HUES64 (cell line): Measurements from ENCODE around the gene SAV1.
"Not testable (repeated sequence)": the region's sequence is repeated elsewhere in the genome, so short reads cannot be mapped to it uniquely, and the experiment has no call there.

Experiments
- H3K27ac ChIP-seq: 2 replicates; pipeline ENCODE4 v1.7.0; 2013; ENCODE audit warnings: low read depth, low read length, inconsistent platforms
- H3K27me3 ChIP-seq: 2 replicates; pipeline ENCODE4 v1.6.1; 2013; ENCODE audit warnings: mild to moderate bottlenecking, low read length; ENCODE audit not compliant: insufficient read depth
- H3K36me3 ChIP-seq: 2 replicates; pipeline ENCODE4 v1.6.1; 2013; ENCODE audit warnings: mild to moderate bottlenecking, low read length; ENCODE audit not compliant: insufficient read depth
- H3K4me1 ChIP-seq: 2 replicates; pipeline ENCODE4 v1.6.1; 2013; ENCODE audit warnings: mild to moderate bottlenecking, low read length, moderate library complexity; ENCODE audit not compliant: insufficient read depth
- H3K4me3 ChIP-seq: 2 replicates; pipeline ENCODE4 v1.5.1; 2013; ENCODE audit warnings: mild to moderate bottlenecking, low read length, moderate library complexity
- H3K9ac ChIP-seq: 2 replicates; pipeline ENCODE4 v1.6.1; 2013; ENCODE audit warnings: mild to moderate bottlenecking, low read depth, low read length
- H3K9me3 ChIP-seq: 2 replicates; pipeline ENCODE4 v1.6.1; 2013; ENCODE audit warnings: low read depth, low read length; ENCODE audit not compliant: insufficient read depth
- WGBS: fragments of 150-250, 120-280 bp; methylation state at CpG from one replicate; pipeline ENCODE4 v1.1.7; 2013; ENCODE audit warnings: missing lambda C conversion rate; 5-methylcytosine and 5-hydroxymethylcytosine counted together

SAV1 gene

GRCh38 chr14:50624947-50625346, 43.2 kb downstream of the SAV1 start:
- not testable (repeated sequence) for H3K4me3 ChIP-seq, H3K9ac ChIP-seq, H3K36me3 ChIP-seq, H3K27me3 ChIP-seq, H3K4me1 ChIP-seq, H3K9me3 ChIP-seq, H3K27ac ChIP-seq
- 94% methylated on average over 4 of the region's 4 CpGs for WGBS

- 100% methylated on average over 1 of the region's 1 CpG for WGBS
These were observed 43.7 kb downstream of the SAV1 start for GRCh38 chr14:50624447-50624846.

GRCh38 chr14:50622978-50623377, 45.1 kb downstream of the SAV1 start:
- Histone ChIP-seq H3K27me3 (no peaks in the 10 kb centered on the region), H3K9ac (no peak overlapping the region), H3K9me3 (no peaks in the 10 kb centered on the region), H3K36me3 (0 out of 2 replicates have a peak, but pooled peaks cover 1% of the 10 kb centered on the region), H3K4me3 (no peak overlapping the region), H3K27ac (no peak overlapping the region), H3K4me1 (no peaks in the 10 kb centered on the region)
- WGBS, result no CpG with 5 or more reads among the region's 1 CpG

More at GRCh38 chr14:50624447-50624846, 43.7 kb downstream of the SAV1 start:
- H3K27ac ChIP-seq, result no peak overlapping the region
- no peak overlapping the region for H3K4me3 ChIP-seq
- H3K27me3 ChIP-seq, result no peaks in the 10 kb centered on the region
- 0 out of 2 replicates have a peak, but pooled peaks cover 5% of the 10 kb centered on the region for H3K36me3 ChIP-seq
- no peak overlapping the region for H3K9ac ChIP-seq
- no peaks in the 10 kb centered on the region for H3K9me3 ChIP-seq
- no peaks in the 10 kb centered on the region for H3K4me1 ChIP-seq

- Histone ChIP-seq H3K9ac (no peak overlapping the region), H3K4me3 (no peak overlapping the region), H3K27me3 (no peaks in the 10 kb centered on the region), H3K27ac (no peak overlapping the region), H3K36me3 (no peaks in the 10 kb centered on the region), H3K9me3 (no peaks in the 10 kb centered on the region), H3K4me1 (no peaks in the 10 kb centered on the region)
- 92% methylated on average over 4 of the region's 4 CpGs for WGBS
These were observed 47.8 kb downstream of the SAV1 start for GRCh38 chr14:50620341-50620740.

GRCh38 chr14:50619569-50620141, 48.5 kb downstream of the SAV1 start:
- Histone ChIP-seq H3K4me1 (no peaks in the 10 kb centered on the region), H3K36me3 (no peaks in the 10 kb centered on the region), H3K9ac (no peak overlapping the region), H3K27me3 (no peaks in the 10 kb centered on the region), H3K27ac (no peak overlapping the region), H3K4me3 (no peak overlapping the region), H3K9me3 (no peaks in the 10 kb centered on the region)
- 95% methylated on average over 4 of the region's 5 CpGs for WGBS

- Histone ChIP-seq H3K9me3 (no peaks in the 10 kb centered on the region), H3K9ac (no peak overlapping the region), H3K27me3 (no peaks in the 10 kb centered on the region), H3K27ac (no peak overlapping the region), H3K4me3 (no peak overlapping the region), H3K36me3 (no peaks in the 10 kb centered on the region), H3K4me1 (no peaks in the 10 kb centered on the region)
- 91% methylated on average over 1 of the region's 2 CpGs for WGBS
These were observed 51.8 kb downstream of the SAV1 start for GRCh38 chr14:50616275-50616674.

GRCh38 chr14:50615552-50615951, 52.6 kb downstream of the SAV1 start:
- no peaks in the 10 kb centered on the region for H3K27me3 ChIP-seq
- H3K9ac ChIP-seq, result no peak overlapping the region
- H3K9me3 ChIP-seq, result no peaks in the 10 kb centered on the region
- no peak overlapping the region for H3K27ac ChIP-seq
- no peaks in the 10 kb centered on the region for H3K36me3 ChIP-seq
- H3K4me1 ChIP-seq, result no peaks in the 10 kb centered on the region
- WGBS, result 100% methylated on average over 2 of the region's 2 CpGs
- H3K4me3 ChIP-seq, result no peak overlapping the region

GRCh38 chr14:50615056-50615455, 53.0 kb downstream of the SAV1 start:
- H3K9me3 ChIP-seq, result no peaks in the 10 kb centered on the region
- no peaks in the 10 kb centered on the region for H3K4me1 ChIP-seq
- H3K27ac ChIP-seq, result no peak overlapping the region
- H3K4me3 ChIP-seq, result no peak overlapping the region
- H3K27me3 ChIP-seq, result no peaks in the 10 kb centered on the region
- WGBS, result 74% methylated on average over 4 of the region's 4 CpGs
- no peaks in the 10 kb centered on the region for H3K36me3 ChIP-seq
- no peak overlapping the region for H3K9ac ChIP-seq

GRCh38 chr14:50612806-50613205, 55.3 kb downstream of the SAV1 start:
- no peaks in the 10 kb centered on the region for H3K27me3 ChIP-seq
- no peaks in the 10 kb centered on the region for H3K9me3 ChIP-seq
- 89% methylated on average over 2 of the region's 3 CpGs for WGBS
- H3K4me1 ChIP-seq, result no peaks in the 10 kb centered on the region
- H3K4me3 ChIP-seq, result no peak overlapping the region
- no peaks in the 10 kb centered on the region for H3K36me3 ChIP-seq
- H3K9ac ChIP-seq, result no peak overlapping the region
- H3K27ac ChIP-seq, result no peak overlapping the region

GRCh38 chr14:50610465-50610864, 57.6 kb downstream of the SAV1 start:
- Histone ChIP-seq H3K36me3 (no peaks in the 10 kb centered on the region), H3K9ac (no peak overlapping the region), H3K27me3 (no peaks in the 10 kb centered on the region), H3K4me1 (no peaks in the 10 kb centered on the region), H3K4me3 (no peak overlapping the region), H3K9me3 (no peaks in the 10 kb centered on the region), H3K27ac (no peak overlapping the region)
- 100% methylated on average over 1 of the region's 1 CpG for WGBS

- no peaks in the 10 kb centered on the region for H3K36me3 ChIP-seq
- no peak overlapping the region for H3K4me3 ChIP-seq
- no peaks in the 10 kb centered on the region for H3K27me3 ChIP-seq
- no CpG with 5 or more reads among the region's 1 CpG for WGBS
- no peaks in the 10 kb centered on the region for H3K4me1 ChIP-seq
- H3K27ac ChIP-seq, result no peak overlapping the region
- no peaks in the 10 kb centered on the region for H3K9me3 ChIP-seq
- H3K9ac ChIP-seq, result no peak overlapping the region
These were observed 59.7 kb downstream of the SAV1 start for GRCh38 chr14:50608302-50608851.

- H3K27ac ChIP-seq, result no peak overlapping the region
- H3K9me3 ChIP-seq, result no peaks in the 10 kb centered on the region
- H3K4me3 ChIP-seq, result no peak overlapping the region
- no peaks in the 10 kb centered on the region for H3K27me3 ChIP-seq
- no peaks in the 10 kb centered on the region for H3K36me3 ChIP-seq
- no peaks in the 10 kb centered on the region for H3K4me1 ChIP-seq
- H3K9ac ChIP-seq, result no peak overlapping the region
- WGBS, result 80% methylated on average over 1 of the region's 1 CpG
These were observed 60.3 kb downstream of the SAV1 start for GRCh38 chr14:50607761-50608160.
